ENCODE measurements around the gene CSGALNACT2. TPM values are rescaled to one million over a fixed set of nuclear protein-coding genes. Genes with fewer than 3 reads are reported as not detected.

Gene CSGALNACT2
- total RNA-seq, 1 experiment from 2014 or later = 22.3 TPM

DNA sequence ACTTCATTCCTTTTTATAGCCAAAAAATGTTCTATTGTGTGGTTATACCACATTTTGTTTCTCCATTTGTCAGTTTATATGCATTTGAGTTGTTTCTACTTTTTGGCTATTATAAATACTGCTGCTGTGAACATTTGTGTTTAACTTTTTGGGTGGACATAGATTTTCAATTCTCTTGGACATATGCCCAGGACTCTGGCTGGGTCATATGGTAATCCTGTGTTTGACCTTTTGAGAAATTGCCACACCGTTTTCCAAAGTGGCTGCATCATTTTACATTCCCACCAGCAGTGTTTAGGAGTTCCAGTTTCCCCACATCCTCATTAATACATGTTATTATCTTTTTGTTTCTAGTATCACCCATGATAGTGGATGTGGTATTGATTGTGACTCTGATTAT lies 39.4 kb downstream of the CSGALNACT2 start:
- no peak overlapping the region for H3K27ac ChIP-seq (ENCODE audit: low read length)
- ChIA-PET CTCF (no interaction called here), POLR2A (no interaction called here)
- intact Hi-C loops (cut with micrococcal nuclease; ENCODE audit: unreplicated experiment) (loop anchor here (1.0 kb wide), 1 partner anchor 18 kb away; no protein-coding TSS in a partner anchor), in situ Hi-C loops (cut with HindIII; ENCODE audit: low pct_unique_long_range_greater_than_20kb, low sequenced_read_pairs) (no loop called here)
- ATAC-seq (no peak), DNase-seq (ENCODE audit: low read depth, low spot score) (no peak)
- no peaks in the 10 kb centered on the region; the same call in 1 of the 2 replicates for H3K36me3 ChIP-seq (ENCODE audit: control insufficient read depth, insufficient read depth, low read length)
- H3K4me3 ChIP-seq (ENCODE audit: low read depth in 2 of 2, low read length in 2 of 2) = no peak overlapping the region
- no TSS peak for BruUV-seq (replicated peaks)
- no peaks in the 10 kb centered on the region for H3K27me3 ChIP-seq (ENCODE audit: control insufficient read depth, insufficient read depth, low read length)
- TF ChIP-seq SIN3A (IDR thresholded peaks at IDR 0.05; ENCODE audit: borderline replicate concordance, insufficient read depth, low read depth, low read length) (no peak), REST (IDR thresholded peaks at IDR 0.05; ENCODE audit: insufficient read depth in 1 of 2, low read depth in 2 of 2, low read length in 1 of 2) (no peak), POLR2AphosphoS5 (IDR thresholded peaks at IDR 0.05; ENCODE audit: low read depth, low read length) (no peak), TCF7L2 (IDR thresholded peaks at IDR 0.05; ENCODE audit: low read depth, low read length) (no peak)
- TF ChIP-seq, protein P1, sequence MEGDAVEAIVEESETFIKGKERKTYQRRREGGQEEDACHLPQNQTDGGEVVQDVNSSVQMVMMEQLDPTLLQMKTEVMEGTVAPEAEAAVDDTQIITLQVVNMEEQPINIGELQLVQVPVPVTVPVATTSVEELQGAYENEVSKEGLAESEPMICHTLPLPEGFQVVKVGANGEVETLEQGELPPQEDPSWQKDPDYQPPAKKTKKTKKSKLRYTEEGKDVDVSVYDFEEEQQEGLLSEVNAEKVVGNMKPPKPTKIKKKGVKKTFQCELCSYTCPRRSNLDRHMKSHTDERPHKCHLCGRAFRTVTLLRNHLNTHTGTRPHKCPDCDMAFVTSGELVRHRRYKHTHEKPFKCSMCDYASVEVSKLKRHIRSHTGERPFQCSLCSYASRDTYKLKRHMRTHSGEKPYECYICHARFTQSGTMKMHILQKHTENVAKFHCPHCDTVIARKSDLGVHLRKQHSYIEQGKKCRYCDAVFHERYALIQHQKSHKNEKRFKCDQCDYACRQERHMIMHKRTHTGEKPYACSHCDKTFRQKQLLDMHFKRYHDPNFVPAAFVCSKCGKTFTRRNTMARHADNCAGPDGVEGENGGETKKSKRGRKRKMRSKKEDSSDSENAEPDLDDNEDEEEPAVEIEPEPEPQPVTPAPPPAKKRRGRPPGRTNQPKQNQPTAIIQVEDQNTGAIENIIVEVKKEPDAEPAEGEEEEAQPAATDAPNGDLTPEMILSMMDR (IDR thresholded peaks at IDR 0.05) = no peak
- no peaks in the 10 kb centered on the region for H3K4me1 ChIP-seq (ENCODE audit: control insufficient read depth, insufficient read depth, low read length)
- H3K9me3 ChIP-seq (ENCODE audit: control insufficient read depth, insufficient read depth, low read depth, low read length) = no peaks in the 10 kb centered on the region

DNA sequence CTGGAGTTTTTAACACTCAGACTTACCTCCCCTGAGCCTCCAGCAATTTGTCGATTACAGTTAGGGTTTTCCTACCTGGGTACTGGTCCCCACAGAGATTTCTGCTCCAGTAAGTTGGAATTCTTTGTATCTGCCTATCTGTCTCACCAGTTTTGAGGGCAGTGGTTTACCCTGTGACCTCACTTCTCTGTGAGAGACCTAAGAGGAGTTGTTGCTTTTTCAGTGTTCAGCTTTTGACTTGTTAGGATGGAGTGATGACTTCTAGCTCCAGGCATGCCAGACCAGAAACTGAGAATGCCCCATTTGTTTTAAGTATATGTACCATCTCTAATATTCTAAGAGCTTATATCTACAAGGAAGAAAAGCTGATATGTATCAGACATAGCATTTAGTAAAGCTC lies 42.9 kb downstream of the CSGALNACT2 start:
- CTCF ChIA-PET = no interaction called here
- no TSS peak for BruUV-seq (replicated peaks)
- no peaks in the 10 kb centered on the region; the same call in 1 of the 2 replicates for H3K36me3 ChIP-seq (ENCODE audit: control insufficient read depth, insufficient read depth, low read length)

More for the DNA sequence above, 42.9 kb downstream of the CSGALNACT2 start:
- Histone ChIP-seq H3K4me3 (ENCODE audit: low read depth in 2 of 2, low read length in 2 of 2) (no peak overlapping the region), H3K27ac (ENCODE audit: low read length) (no peak overlapping the region), H3K4me1 (ENCODE audit: control insufficient read depth, insufficient read depth, low read length) (no peaks in the 10 kb centered on the region), H3K27me3 (ENCODE audit: control insufficient read depth, insufficient read depth, low read length) (no peaks in the 10 kb centered on the region), H3K9me3 (ENCODE audit: control insufficient read depth, insufficient read depth, low read depth, low read length) (no peaks in the 10 kb centered on the region)
- ATAC-seq (no peak), DNase-seq (ENCODE audit: low read depth, low spot score) (no peak)
- TF ChIP-seq REST (IDR thresholded peaks at IDR 0.05; ENCODE audit: insufficient read depth in 1 of 2, low read depth in 2 of 2, low read length in 1 of 2) (no peak), POLR2AphosphoS5 (IDR thresholded peaks at IDR 0.05; ENCODE audit: low read depth, low read length) (no peak), TCF7L2 (IDR thresholded peaks at IDR 0.05; ENCODE audit: low read depth, low read length) (no peak), SIN3A (IDR thresholded peaks at IDR 0.05; ENCODE audit: borderline replicate concordance, insufficient read depth, low read depth, low read length) (no peak)
- TF ChIP-seq, protein P1 (IDR thresholded peaks at IDR 0.05) = no peak
- intact Hi-C loops (cut with micrococcal nuclease; ENCODE audit: unreplicated experiment) = no loop called here
- in situ Hi-C loops (cut with HindIII; ENCODE audit: low pct_unique_long_range_greater_than_20kb, low sequenced_read_pairs) = no loop called here
- POLR2A ChIA-PET = no interaction called here

Measured in Panc1 (cell line).